ENCODE data around the gene CCDC102B.

CCDC102B gene

DNA sequence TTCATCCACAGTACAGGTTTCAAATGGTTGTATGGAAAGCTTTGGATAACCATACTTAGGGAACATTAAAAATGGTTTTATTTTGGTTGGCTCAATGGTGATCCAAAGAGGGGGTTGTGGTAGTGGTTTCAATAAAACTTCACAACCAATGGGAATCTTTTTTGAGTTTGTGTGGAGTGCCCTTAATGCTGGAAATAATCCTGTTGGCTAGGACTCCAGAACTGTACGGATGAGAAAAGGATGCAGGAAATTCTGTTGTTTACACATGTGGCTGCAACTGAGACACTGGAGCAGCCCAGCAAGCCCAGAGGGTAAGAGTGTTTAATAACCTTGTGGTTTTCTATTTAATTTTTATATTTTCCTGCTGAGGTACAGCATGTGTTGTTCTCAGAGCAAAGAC is at the start of gene CCDC102B:
Gene CCDC102B, plus strand, starts transcription at position 210 of the 400 bp plus-strand sequence. CDS start 38,684 bp downstream, outside the sequence.
- DNase-seq: peak; percentile 41

DNA sequence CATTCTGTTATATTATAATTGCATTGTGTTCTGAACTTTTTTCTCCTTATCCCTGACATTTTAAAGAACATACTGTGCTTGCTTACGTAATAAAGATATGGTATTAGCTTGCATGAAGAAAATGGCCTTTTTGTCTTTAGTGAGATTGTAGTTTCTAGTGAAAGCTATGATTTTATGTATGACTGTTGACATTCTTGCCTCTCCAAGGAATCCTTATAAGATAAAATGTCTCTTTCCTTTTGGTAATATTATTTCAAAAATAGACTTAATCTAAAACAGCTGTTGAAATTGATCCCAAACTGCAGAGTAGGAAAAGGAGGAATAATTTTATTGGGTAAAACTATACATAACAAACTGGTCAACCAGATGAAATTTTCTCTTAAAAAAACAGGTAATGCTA is 40.8 kb upstream of the CCDC102B start:
- DNase-seq: no peak

- no peak for DNase-seq
These were observed 38.6 kb upstream of the CCDC102B start for GRCh38 chr18:68759308-68759707.

DNA sequence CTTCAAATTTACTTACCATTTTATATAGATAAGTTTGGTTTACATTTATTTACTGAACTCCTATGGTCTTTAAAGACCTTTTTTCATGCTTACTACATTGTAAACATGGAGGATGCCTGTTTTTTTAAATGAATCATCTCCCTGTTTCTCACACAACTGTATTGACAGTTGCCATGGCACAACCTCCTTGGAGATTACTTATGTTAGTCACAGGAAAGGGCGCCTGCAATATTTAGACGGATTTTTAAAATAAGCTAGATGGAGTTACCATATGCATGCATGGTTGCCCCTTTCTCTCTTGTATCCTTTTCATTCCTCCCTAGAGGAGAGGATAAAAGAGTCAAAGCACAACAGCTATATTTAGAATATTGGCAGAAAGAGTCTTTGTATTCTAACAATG is 34.8 kb upstream of the CCDC102B start:
- DNase-seq: no peak

GRCh38 chr18:68764016-68764415 is 33.9 kb upstream of the CCDC102B start:
- DNase-seq: no peak

GRCh38 chr18:68766433-68766832 is 31.4 kb upstream of the CCDC102B start:
- DNase-seq: no peak

- no peak for DNase-seq
These were observed 28.4 kb upstream of the CCDC102B start for GRCh38 chr18:68769461-68769860.

DNA sequence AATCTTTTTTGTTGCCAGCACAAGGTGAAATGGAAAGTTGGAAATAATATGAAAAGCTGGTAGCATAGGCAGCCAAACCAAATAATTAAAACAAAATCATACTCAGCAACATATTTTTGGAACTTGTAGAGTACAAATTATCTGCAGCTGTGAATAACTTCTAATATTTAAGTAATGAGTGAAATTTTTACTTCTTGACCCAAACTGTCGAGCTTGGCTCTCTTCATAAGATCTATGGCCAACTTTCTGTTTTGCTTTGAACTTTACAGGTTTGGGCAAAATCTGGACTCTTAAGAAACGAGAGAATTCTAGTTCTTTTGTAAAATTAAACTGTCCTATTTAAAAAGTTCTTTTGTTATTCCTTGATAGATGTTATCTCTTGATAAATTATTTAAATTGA is 25.6 kb upstream of the CCDC102B start:
- no peak for DNase-seq

GRCh38 chr18:68778280-68778886 is 19.5 kb upstream of the CCDC102B start:
- no peak for DNase-seq

GRCh38 chr18:68779169-68779568 is 18.7 kb upstream of the CCDC102B start:
- no peak for DNase-seq

- DNase-seq: no peak
These were observed 16.9 kb upstream of the CCDC102B start for GRCh38 chr18:68780802-68781635.

DNA sequence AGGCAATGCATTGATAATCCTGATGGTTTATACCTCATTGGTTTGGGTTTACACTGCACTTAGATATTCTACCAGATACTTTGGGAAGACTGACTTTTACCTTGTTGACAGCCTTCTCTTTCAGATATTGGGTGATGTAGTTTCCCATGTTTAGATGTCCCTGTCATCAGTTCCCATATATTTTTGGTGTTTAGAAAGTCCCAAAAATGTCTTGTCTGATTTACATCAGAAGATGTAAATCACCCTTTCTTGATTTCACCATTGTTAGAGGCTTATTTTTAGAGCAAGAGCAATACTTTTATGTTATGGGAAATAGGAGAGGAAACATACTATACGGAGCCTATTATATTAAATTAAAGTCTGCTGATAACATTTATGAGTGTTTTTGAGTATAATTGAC is 14.4 kb upstream of the CCDC102B start:
- DNase-seq: no peak

DNA sequence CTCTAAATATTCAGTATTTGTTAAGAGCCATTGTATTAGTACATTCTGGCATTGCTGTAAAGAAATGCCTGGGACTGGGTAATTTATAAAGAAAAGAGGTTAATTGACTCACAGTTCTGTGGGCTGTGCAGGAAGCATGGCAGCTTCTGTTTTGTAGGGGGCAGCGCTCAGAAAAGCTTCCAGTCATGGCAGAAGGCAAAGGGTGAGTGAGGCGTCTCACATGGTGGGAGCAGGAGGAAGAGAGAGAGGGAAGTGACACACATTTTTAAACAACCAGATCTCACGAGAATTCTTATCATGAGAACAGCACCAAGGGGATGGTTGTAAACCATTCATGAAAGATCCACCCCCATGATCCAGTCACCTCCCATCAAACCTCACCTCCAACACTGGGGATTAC is 13.8 kb upstream of the CCDC102B start:
- no peak for DNase-seq

- peak; percentile 27 for DNase-seq
These were observed 7.6 kb upstream of the CCDC102B start for GRCh38 chr18:68790290-68790689.

GRCh38 chr18:68791801-68792200 is 6.1 kb upstream of the CCDC102B start:
- peak; percentile 17 for DNase-seq

- no peak for DNase-seq
These were observed 3.9 kb upstream of the CCDC102B start for GRCh38 chr18:68793951-68794350.

DNA sequence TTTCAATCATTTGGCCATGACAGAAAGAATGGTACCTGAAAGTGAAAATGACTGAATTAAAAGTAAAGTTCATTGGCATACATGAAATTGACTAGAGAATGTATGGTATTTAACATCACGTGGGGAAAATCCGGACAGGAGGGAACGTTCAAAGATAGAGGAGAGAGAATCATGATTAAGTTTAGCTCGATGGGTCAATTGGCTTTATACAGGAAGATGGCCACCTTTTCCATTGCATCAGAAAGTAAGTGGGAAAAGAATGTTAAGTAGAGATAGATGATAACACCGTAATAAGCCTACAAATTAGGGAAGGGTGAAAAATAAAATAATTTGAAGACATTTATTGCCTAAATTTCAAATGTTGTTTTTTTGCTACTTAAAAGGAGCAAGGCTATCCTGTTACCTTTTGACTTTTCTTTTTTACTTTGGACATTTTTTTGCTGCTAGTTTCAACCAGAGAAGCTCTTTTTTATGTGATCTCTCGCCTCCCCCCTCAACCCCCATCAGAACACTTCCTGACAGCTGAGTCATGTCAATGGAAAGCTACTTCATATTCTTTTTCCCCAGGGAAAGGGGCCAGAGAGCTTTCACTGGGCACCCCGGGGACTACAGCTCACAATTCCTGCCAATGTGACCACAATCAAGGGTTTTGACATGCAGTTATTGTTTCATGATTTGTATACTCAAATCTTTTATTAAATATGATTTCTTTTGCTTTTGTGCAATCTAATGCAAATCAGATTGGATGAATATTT is 767 bp upstream of the CCDC102B start:
- peak; percentile 47 for DNase-seq

DNA sequence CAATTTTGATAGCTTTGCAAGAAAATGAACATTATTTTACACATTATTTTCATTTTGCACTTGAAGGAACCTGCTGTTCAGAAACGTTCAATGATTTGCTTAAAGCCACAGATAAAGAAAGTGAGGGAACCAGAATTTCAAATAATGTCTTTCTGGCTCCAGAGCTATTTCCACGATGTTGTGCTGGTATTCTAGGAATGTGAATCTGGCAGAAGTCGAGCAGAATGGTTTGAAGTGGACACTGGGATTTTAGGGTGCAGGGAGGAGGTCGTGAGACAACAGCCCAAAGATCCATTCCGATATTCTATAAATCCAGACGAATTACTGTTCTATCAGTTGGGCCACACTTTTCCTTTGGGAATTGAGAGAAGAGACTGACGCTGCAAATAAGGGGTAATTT is 2.2 kb downstream of the CCDC102B start:
- DNase-seq: no peak

- no peak for DNase-seq
These were observed 5.5 kb downstream of the CCDC102B start for GRCh38 chr18:68803356-68803755.

- no peak for DNase-seq
These were observed 19.7 kb downstream of the CCDC102B start for GRCh38 chr18:68817584-68817983.

GRCh38 chr18:68818584-68818983 is 20.7 kb downstream of the CCDC102B start:
- DNase-seq: no peak

- DNase-seq: no peak
These were observed 25.0 kb downstream of the CCDC102B start for GRCh38 chr18:68822926-68823325.

DNA sequence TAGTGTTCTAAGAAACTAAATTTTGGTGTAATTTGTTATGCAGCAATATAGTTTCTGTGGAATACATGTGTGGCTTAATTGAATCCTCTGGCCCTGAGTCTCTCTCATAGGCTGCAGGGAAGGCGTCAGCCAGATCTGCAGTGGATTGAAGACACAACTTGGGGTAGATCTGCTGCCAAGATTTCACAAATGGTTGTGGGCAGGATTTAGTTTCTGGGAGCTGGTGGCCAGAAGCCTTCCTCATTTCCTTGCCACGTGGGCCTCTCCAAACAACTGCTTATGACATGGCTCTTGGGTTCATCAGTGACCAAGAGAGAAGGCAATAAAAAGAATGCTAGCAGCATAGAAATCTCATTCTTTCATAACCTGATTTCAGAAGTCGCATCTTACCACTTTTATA is 28.2 kb downstream of the CCDC102B start:
- no peak for DNase-seq
